H9 (cell line): ENCODE results near the gene AP3S2. TPM values are rescaled to one million over a fixed set of nuclear protein-coding genes. Genes with fewer than 3 reads are reported as not detected.

Experiments used
- DNase-seq: peaks from one replicate; pipeline ENCODE4 v3.0.0-alpha.2; 2017
- H2AFZ ChIP-seq: one replicate; pipeline ENCODE4 v1.6.1; 2013; ENCODE audit warnings: mild to moderate bottlenecking, low read length, control low read depth, moderate library complexity
- H2AK5ac ChIP-seq: 2 replicates; pipeline ENCODE4 v1.6.1; 2013; ENCODE audit warnings: low read length, control low read depth, mixed read lengths; ENCODE audit not compliant: insufficient read length
- H2BK120ac ChIP-seq: one replicate; pipeline ENCODE4 v1.6.1; 2013; ENCODE audit warnings: low read depth, mild to moderate bottlenecking, low read length, control low read depth, inconsistent platforms; ENCODE audit not compliant: poor library complexity, severe bottlenecking
- H2BK12ac ChIP-seq: 2 replicates; pipeline ENCODE4 v1.6.1; 2013; ENCODE audit warnings: low read length, control low read depth, mixed read lengths, low read depth; ENCODE audit not compliant: insufficient read length
- H2BK15ac ChIP-seq: 2 replicates; pipeline ENCODE4 v1.6.1; 2013; ENCODE audit warnings: low read depth, low read length, control low read depth
- H2BK20ac ChIP-seq: one replicate; pipeline ENCODE4 v1.6.1; 2013; ENCODE audit warnings: low read depth, mild to moderate bottlenecking, low read length, control low read depth, inconsistent platforms; ENCODE audit not compliant: poor library complexity, severe bottlenecking
- H2BK5ac ChIP-seq: 2 replicates; pipeline ENCODE4 v1.6.1; 2013; ENCODE audit warnings: low read length, control low read depth, mixed read lengths; ENCODE audit not compliant: insufficient read length
- H3K14ac ChIP-seq: 2 replicates; pipeline ENCODE4 v1.6.1; 2013; ENCODE audit warnings: low read length, control low read depth; ENCODE audit not compliant: insufficient read depth
- H3K18ac ChIP-seq: 2 replicates; pipeline ENCODE4 v1.6.1; 2013; ENCODE audit warnings: low read depth, mild to moderate bottlenecking, mixed read lengths, low read length, control low read depth; ENCODE audit not compliant: insufficient read length
- H3K23ac ChIP-seq: 2 replicates; pipeline ENCODE4 v1.6.1; 2013; ENCODE audit warnings: low read length, control low read depth, mixed read lengths, low read depth; ENCODE audit not compliant: insufficient read length
- H3K23me2 ChIP-seq: 2 replicates; pipeline ENCODE4 v1.6.1; 2013; ENCODE audit warnings: low read depth, mild to moderate bottlenecking, mixed read lengths, low read length, control low read depth; ENCODE audit not compliant: insufficient read length, poor library complexity, severe bottlenecking
- H3K27ac ChIP-seq: 2 replicates; pipeline ENCODE4 v1.5.1; 2013; ENCODE audit warnings: low read length, control low read depth, mixed read lengths, low read depth; ENCODE audit not compliant: insufficient read length
- H3K27me3 ChIP-seq: 2 replicates; pipeline ENCODE4 v1.6.1; 2013; ENCODE audit warnings: low read length, control low read depth, inconsistent platforms; ENCODE audit not compliant: insufficient read depth
- H3K4ac ChIP-seq: 2 replicates; pipeline ENCODE4 v1.6.1; 2013; ENCODE audit warnings: low read depth, mild to moderate bottlenecking, control low read depth, inconsistent platforms, low read length, moderate library complexity
- H3K4me1 ChIP-seq: 2 replicates; pipeline ENCODE4 v1.6.1; 2013; ENCODE audit warnings: low read length, control low read depth, inconsistent platforms; ENCODE audit not compliant: insufficient read depth
- H3K4me2 ChIP-seq: 2 replicates; pipeline ENCODE4 v1.6.1; 2013; ENCODE audit warnings: low read length, control low read depth, mixed read lengths; ENCODE audit not compliant: insufficient read length, insufficient read depth
- H3K56ac ChIP-seq: 2 replicates; pipeline ENCODE4 v1.6.1; 2013; ENCODE audit warnings: low read depth, mild to moderate bottlenecking, mixed read lengths, low read length, control low read depth; ENCODE audit not compliant: insufficient read length
- H3K79me1 ChIP-seq: 2 replicates; pipeline ENCODE4 v1.6.1; 2013; ENCODE audit warnings: low read depth, mild to moderate bottlenecking, moderate library complexity, low read length, control low read depth, inconsistent platforms; ENCODE audit not compliant: insufficient read depth, poor library complexity, severe bottlenecking
- H3K79me2 ChIP-seq: 2 replicates; pipeline ENCODE4 v1.6.1; 2013; ENCODE audit warnings: low read length, control low read depth, inconsistent platforms; ENCODE audit not compliant: insufficient read depth
- H3K9ac ChIP-seq: 2 replicates; pipeline ENCODE4 v1.6.1; 2013; ENCODE audit warnings: low read length, control low read depth, mixed read lengths; ENCODE audit not compliant: insufficient read length; ENCODE audit errors: extremely low read depth
- H3K9me3 ChIP-seq: one replicate; pipeline ENCODE4 v1.6.1; 2013; ENCODE audit warnings: low read depth, low read length, inconsistent platforms; ENCODE audit not compliant: control insufficient read depth
- H3T11ph ChIP-seq: one replicate; pipeline ENCODE4 v1.6.1; 2013; ENCODE audit warnings: mild to moderate bottlenecking, low read length, control low read depth, inconsistent platforms
- H4K20me1 ChIP-seq: one replicate; pipeline ENCODE4 v1.6.1; 2013; ENCODE audit not compliant: control insufficient read depth, insufficient read length, insufficient read depth
- H4K5ac ChIP-seq: 2 replicates; pipeline ENCODE4 v1.6.1; 2013; ENCODE audit warnings: low read depth, mild to moderate bottlenecking, mixed read lengths, low read length, control low read depth; ENCODE audit not compliant: insufficient read length
- H4K8ac ChIP-seq: replicated peaks from 2 replicates; pipeline ENCODE4 v1.6.1; 2013; ENCODE audit warnings: low read length, control low read depth, mixed read lengths, low read depth; ENCODE audit not compliant: insufficient read length
- H4K91ac ChIP-seq: 2 replicates; pipeline ENCODE4 v1.6.1; 2013; ENCODE audit warnings: low read depth, mild to moderate bottlenecking, moderate library complexity, mixed read lengths, low read length, control low read depth; ENCODE audit not compliant: insufficient read length
- H3K27ac Mint-ChIP-seq, 3 experiments: 2 replicates in 2 of 3; 3 replicates in 1 of 3; pipeline ENCODE4 v1.8.0; 2020 to 2021; ENCODE audit warnings: mixed read lengths in 3 of 3, mild to moderate bottlenecking in 1 of 3, moderate library complexity in 1 of 3
- H3K27me3 Mint-ChIP-seq: 2 replicates; pipeline ENCODE4 v1.8.0; 2021; ENCODE audit warnings: low read depth, mild to moderate bottlenecking, moderate library complexity, mixed read lengths
- H3K36me3 Mint-ChIP-seq, 3 experiments: 2 replicates in 2 of 3; 3 replicates in 1 of 3; pipeline ENCODE4 v1.8.0; 2020 to 2021; ENCODE audit warnings: low read depth in 3 of 3, mixed read lengths in 3 of 3; ENCODE audit not compliant: insufficient read depth in 1 of 3
- H3K4me1 Mint-ChIP-seq, 2 experiments: 2 replicates each; pipeline ENCODE4 v1.8.0; 2020; ENCODE audit warnings: mixed read lengths in 2 of 2
- H3K4me3 Mint-ChIP-seq, 2 experiments: 2 replicates in 1 of 2; 3 replicates in 1 of 2; pipeline ENCODE4 v1.8.0; 2020 to 2021; ENCODE audit warnings: mild to moderate bottlenecking in 2 of 2, mixed read lengths in 2 of 2, moderate library complexity in 1 of 2
- H3K9me3 Mint-ChIP-seq, 2 experiments: 2 replicates in 1 of 2; 3 replicates in 1 of 2; pipeline ENCODE4 v1.8.0; 2020; ENCODE audit warnings: mild to moderate bottlenecking in 2 of 2, mixed read lengths in 2 of 2, moderate library complexity in 1 of 2
- CTCF ChIP-seq: fragments of 200-600 bp; sonication (generic); conservative IDR thresholded peaks from 3 replicates; pipeline ENCODE4 v1.8.0; 2021; ENCODE audit warnings: antibody characterized with exemption, mild to moderate bottlenecking
- WGBS: extraction: QIAGEN DNeasy Blood & Tissue Kit; methylation state at CpG from one replicate; pipeline ENCODE4 v1.1.7; 2013; ENCODE audit warnings: missing lambda C conversion rate, low lambda C conversion rate, mixed read lengths; ENCODE audit not compliant: insufficient read length; ENCODE audit errors: extremely low coverage; 5-methylcytosine and 5-hydroxymethylcytosine counted together
- total RNA-seq: library from RNA; stranded (reverse); gene quantifications from 2 replicates; pipeline ENCODE4 v1.2.1, GENCODE V29; 2021

Gene AP3S2
- total RNA-seq, 1 experiment from 2014 or later, result 33.9 TPM

GRCh38 chr15:89847101-89847500 lies 46.7 kb downstream of the AP3S2 start:
- Mint-ChIP-seq H3K4me3 (no peak overlapping the region), H3K9me3 (no peaks in the 10 kb centered on the region), H3K27me3 (no peaks in the 10 kb centered on the region), H3K4me1 (no peaks in the 10 kb centered on the region), H3K36me3 (peaks cover 5 to 39% (median 20%) of the 10 kb centered on the region in 3 experiments; a peak in 6 of 7 replicates), H3K27ac (no peak overlapping the region)
- Histone ChIP-seq H4K91ac (no peak overlapping the region), H3K4ac (no peak overlapping the region), H3K4me2 (no peak overlapping the region), H2BK12ac (no peak overlapping the region), H4K8ac (no peak overlapping the region), H3K27me3 (no peaks in the 10 kb centered on the region), H3K18ac (no peak overlapping the region), H3K4me1 (no peaks in the 10 kb centered on the region), H4K5ac (no peak overlapping the region), H2BK5ac (no peak overlapping the region), H2BK15ac (no peak overlapping the region), H4K20me1 (no peaks in the 10 kb centered on the region), H3K14ac (no peak overlapping the region), H3K27ac (no peak overlapping the region), H3T11ph (no peak overlapping the region), H2AFZ (no peak overlapping the region), H3K79me2 (no peaks in the 10 kb centered on the region), H3K56ac (no peak overlapping the region), H3K9me3 (no peaks in the 10 kb centered on the region), H2AK5ac (no peak overlapping the region), H3K23me2 (no peaks in the 10 kb centered on the region), H3K23ac (no peak overlapping the region), H2BK20ac (no peak overlapping the region), H3K79me1 (no peaks in the 10 kb centered on the region), H2BK120ac (no peak overlapping the region), H3K9ac (no peak overlapping the region)
- no peak for TF ChIP-seq CTCF
- DNase-seq, result no peak
- no CpG with 5 or more reads among the region's 2 CpGs for WGBS
